Measurements from ENCODE around the gene KAT5. TPM values are rescaled to one million over a fixed set of nuclear protein-coding genes. Genes with fewer than 3 reads are reported as not detected.

The KAT5 gene
- total and polyA plus RNA-seq, 10 of the 15 experiments (the other 5 are each of a cell fraction or from before 2014, with no cell fraction given) = 3.4 to 66.1 (median 46.3) TPM

- TF ChIP-seq E2F8 (IDR thresholded peaks at IDR 0.05; ENCODE audit: low read depth, partially characterized antibody) (no peak), CHD1 (IDR thresholded peaks at IDR 0.05; ENCODE audit: low read depth, low read length) (no peak), TBL1XR1 (IDR thresholded peaks at IDR 0.05; ENCODE audit: low read depth, low read length) (no peak), REST (IDR thresholded peaks at IDR 0.05; ENCODE audit: low read depth, low read length) (no peak), ZNF24 (IDR thresholded peaks at IDR 0.05) (no peak), BMI1 (IDR thresholded peaks at IDR 0.05; ENCODE audit: borderline replicate concordance) (no peak; the same call in 1 of the 2 replicates), PAX5 (IDR thresholded peaks at IDR 0.05; ENCODE audit: borderline replicate concordance, low read depth, low read length) (no peak), PKNOX1 (IDR thresholded peaks at IDR 0.05) (no peak), CUX1 (IDR thresholded peaks at IDR 0.05; ENCODE audit: insufficient replicate concordance, low read depth, low read length) (peak; percentile 33), MTA3 (IDR thresholded peaks at IDR 0.05; ENCODE audit: borderline replicate concordance, low read length) (no peak), YY1 (IDR thresholded peaks at IDR 0.05; ENCODE audit: low read depth, low read length) (no peak), SMAD1 (IDR thresholded peaks at IDR 0.05; ENCODE audit: low read depth, partially characterized antibody) (no peak), TCF3 (IDR thresholded peaks at IDR 0.05; ENCODE audit: borderline replicate concordance, insufficient read depth, low read depth, low read length) (no peak), USF2 (IDR thresholded peaks at IDR 0.05; ENCODE audit: borderline replicate concordance, low read depth, low read length) (no peak), STAT1 (conservative IDR thresholded peaks at IDR 0.05) (no peak), WRNIP1 (IDR thresholded peaks at IDR 0.05; ENCODE audit: borderline replicate concordance, low read depth, low read length) (no peak)
These were observed 48.3 kb upstream of the KAT5 start (continued) for GRCh38 chr11:65663639-65664200.

Measured in GM12878 (cell line).